A549 (cell line): ENCODE results near the gene SHANK3.

Experiments used
- CHD2 ChIP-seq: fragments of 150-350 bp; IDR thresholded peaks from 2 replicates; pipeline ENCODE4 v1.6.1; 2014; ENCODE audit warnings: low read length; ENCODE audit not compliant: partially characterized antibody
- KDM1A ChIP-seq: fragments of 200-600 bp; sonication (generic); IDR thresholded peaks from 2 replicates; pipeline ENCODE4 v1.6.1; 2016; ENCODE audit warnings: low read depth, mild to moderate bottlenecking
- MAFK ChIP-seq: fragments of 450-650 bp; IDR thresholded peaks from 2 replicates; pipeline ENCODE4 v1.6.1; 2014; ENCODE audit not compliant: partially characterized antibody
- RFX5 ChIP-seq: fragments of 450-650 bp; IDR thresholded peaks from 2 replicates; pipeline ENCODE4 v1.7.1; 2014; ENCODE audit warnings: antibody characterized with exemption, mild to moderate bottlenecking, moderate library complexity
- SMC3 ChIP-seq: fragments of >200 bp; sonication (Bioruptor Twin); formaldehyde crosslinking; IDR thresholded peaks from 3 replicates; pipeline ENCODE4 v1.6.1; 2018; ENCODE audit warnings: inconsistent platforms
- TF ChIP-seq, protein P1 (sequence below): fragments of >200 bp; sonication (Bioruptor Twin); formaldehyde crosslinking; IDR thresholded peaks from 3 replicates; pipeline ENCODE4 v1.5.1; 2016

DNA sequence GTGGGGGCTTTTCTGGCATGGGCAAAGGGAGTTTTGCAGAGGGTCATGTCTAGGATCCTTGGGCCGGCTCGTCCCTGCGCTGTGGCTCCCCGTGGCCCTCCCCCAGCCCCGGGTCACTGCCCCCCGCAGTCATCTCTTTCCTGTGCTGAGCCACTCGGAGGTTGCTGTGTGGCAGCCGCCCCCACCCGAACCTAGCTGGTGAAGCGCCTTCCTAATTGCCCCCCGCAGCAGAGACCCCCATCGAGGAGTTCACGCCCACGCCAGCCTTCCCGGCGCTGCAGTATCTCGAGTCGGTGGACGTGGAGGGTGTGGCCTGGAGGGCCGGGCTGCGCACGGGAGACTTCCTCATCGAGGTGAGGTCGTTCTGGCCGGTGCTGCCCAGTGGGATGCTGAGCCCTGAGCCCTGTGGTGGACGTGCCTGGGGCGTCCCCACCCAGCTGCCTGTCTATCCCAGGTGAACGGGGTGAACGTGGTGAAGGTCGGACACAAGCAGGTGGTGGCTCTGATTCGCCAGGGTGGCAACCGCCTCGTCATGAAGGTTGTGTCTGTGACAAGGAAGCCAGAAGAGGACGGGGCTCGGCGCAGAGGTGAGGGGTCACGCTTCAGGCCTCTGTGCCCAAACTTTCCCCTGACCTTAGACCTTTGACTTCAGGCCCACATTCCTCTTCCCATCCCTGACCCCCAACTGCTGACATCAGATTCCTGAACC is 32.0 kb downstream of the SHANK3 start:
- TF ChIP-seq, protein P1, sequence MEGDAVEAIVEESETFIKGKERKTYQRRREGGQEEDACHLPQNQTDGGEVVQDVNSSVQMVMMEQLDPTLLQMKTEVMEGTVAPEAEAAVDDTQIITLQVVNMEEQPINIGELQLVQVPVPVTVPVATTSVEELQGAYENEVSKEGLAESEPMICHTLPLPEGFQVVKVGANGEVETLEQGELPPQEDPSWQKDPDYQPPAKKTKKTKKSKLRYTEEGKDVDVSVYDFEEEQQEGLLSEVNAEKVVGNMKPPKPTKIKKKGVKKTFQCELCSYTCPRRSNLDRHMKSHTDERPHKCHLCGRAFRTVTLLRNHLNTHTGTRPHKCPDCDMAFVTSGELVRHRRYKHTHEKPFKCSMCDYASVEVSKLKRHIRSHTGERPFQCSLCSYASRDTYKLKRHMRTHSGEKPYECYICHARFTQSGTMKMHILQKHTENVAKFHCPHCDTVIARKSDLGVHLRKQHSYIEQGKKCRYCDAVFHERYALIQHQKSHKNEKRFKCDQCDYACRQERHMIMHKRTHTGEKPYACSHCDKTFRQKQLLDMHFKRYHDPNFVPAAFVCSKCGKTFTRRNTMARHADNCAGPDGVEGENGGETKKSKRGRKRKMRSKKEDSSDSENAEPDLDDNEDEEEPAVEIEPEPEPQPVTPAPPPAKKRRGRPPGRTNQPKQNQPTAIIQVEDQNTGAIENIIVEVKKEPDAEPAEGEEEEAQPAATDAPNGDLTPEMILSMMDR, result no peak
- no peak for TF ChIP-seq CHD2
- TF ChIP-seq SMC3, result no peak
- TF ChIP-seq MAFK, result no peak
- TF ChIP-seq KDM1A, result no peak
- no peak for TF ChIP-seq RFX5
